ENCODE results near the gene EXOSC2.

The EXOSC2 gene

GRCh38 chr9:130663977-130664250 lies 29.7 kb upstream of the EXOSC2 start:
- DNase-seq (ENCODE audit: low read depth) = no peak
- no peak for TF ChIP-seq CTCF (IDR thresholded peaks at IDR 0.05; ENCODE audit: insufficient read depth, low read depth, low read length, missing control alignments)
- H3K4me3 ChIP-seq (ENCODE audit: low read length) = no peak overlapping the region

DNA sequence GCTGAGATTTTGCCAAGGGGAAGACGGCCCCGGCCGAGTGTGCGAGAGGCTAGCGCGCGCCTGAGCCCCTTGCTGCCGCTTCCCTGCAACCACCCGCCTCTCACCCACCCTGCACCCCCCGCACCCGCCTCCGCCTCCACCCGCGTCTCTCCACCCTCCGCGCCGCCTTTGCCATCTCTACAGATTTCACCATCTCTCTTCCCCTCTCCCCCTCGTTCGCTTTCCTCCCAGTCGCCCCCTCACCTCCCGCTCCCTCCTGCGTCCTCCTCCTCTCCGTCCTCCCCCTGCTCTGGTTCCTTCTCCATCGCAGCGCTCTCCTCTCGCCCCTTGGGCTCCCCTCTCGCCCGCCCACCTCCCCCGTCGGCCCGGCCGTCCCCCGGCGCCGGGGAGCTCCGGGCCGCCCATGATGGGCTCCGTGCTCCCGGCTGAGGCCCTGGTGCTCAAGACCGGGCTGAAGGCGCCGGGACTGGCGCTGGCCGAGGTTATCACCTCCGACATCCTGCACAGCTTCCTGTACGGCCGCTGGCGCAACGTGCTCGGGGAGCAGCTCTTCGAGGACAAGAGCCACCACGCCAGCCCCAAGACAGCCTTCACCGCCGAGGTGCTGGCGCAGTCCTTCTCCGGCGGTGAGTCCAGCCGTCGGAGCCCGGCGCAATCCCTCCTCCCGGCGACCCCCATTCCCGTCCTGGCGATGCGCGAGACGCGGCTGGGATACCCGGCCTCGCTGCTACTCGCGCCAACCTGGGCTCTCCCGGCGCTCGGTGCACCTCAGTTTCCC lies 29.1 kb upstream of the EXOSC2 start, which contains the start of gene PRDM12:
Gene PRDM12, plus strand, starts transcription at position 344 of the 778 bp plus-strand sequence. Its CDS starts 60 bp downstream, at position 404.
- no peak for TF ChIP-seq CTCF (IDR thresholded peaks at IDR 0.05; ENCODE audit: insufficient read depth, low read depth, low read length, missing control alignments)
- no peak for DNase-seq (ENCODE audit: low read depth)
- no peak within 1 kb of the TSS for H3K4me3 ChIP-seq (ENCODE audit: low read length)

DNA sequence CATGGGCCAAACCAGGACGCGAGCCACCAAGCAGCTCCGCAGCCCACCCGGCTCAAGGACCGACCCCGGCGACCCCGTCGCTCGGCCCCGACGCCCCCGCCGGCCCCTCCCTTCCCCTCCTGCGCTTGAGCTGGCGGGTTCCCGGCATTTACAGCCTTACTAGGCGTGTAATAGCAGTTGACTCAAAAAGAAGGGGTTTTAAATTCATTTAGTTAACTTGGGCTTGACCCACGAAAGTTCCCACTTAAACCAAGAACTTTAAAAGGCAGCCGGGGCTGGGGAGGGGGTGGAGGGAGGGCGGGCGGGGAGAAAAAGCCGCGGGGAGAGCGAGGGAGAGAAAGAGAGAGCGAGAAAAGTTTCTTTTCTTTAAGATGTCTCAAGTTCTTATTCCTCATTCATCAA lies 28.6 kb upstream of the EXOSC2 start:
- H3K4me3 ChIP-seq (ENCODE audit: low read length) = no peak overlapping the region
- no peak for DNase-seq (ENCODE audit: low read depth)
- no peak for TF ChIP-seq CTCF (IDR thresholded peaks at IDR 0.05; ENCODE audit: insufficient read depth, low read depth, low read length, missing control alignments)

GRCh38 chr9:130665431-130666392 lies 27.9 kb upstream of the EXOSC2 start:
- no peak overlapping the region for H3K4me3 ChIP-seq (ENCODE audit: low read length)
- TF ChIP-seq CTCF (IDR thresholded peaks at IDR 0.05; ENCODE audit: insufficient read depth, low read depth, low read length, missing control alignments) = no peak
- DNase-seq (ENCODE audit: low read depth) = no peak

DNA sequence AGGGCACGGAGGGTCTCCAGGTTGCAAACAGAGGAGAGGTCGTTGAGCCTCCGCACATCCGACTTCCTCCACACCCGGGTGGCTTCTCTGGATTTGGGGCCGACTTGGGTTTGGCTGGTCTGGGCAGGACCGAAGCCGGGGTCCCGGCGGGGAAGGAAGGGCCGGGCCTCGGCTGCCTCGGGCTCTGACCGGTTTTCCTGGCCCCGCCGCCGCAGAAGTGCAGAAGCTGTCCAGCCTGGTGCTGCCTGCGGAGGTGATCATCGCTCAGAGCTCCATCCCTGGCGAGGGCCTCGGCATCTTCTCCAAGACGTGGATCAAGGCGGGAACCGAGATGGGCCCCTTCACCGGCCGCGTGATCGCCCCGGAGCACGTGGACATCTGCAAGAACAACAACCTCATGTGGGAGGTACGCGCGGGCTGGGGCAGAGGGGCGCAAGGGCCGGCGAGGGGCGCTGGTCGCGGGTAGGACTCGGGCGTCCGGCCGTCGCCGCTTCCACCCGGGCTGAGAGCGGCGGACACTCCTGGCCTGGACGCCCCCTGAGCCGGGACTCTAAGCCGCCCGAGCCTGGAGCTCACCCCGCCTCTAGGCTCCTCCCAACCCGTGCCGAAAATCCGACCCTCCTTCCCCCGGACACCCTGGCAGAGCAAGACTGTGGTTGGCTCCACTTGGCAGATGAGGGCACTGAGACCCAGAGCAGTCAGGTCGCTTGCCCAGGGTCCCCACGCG lies 27.0 kb upstream of the EXOSC2 start:
- DNase-seq (ENCODE audit: low read depth) = no peak
- TF ChIP-seq CTCF (IDR thresholded peaks at IDR 0.05; ENCODE audit: insufficient read depth, low read depth, low read length, missing control alignments) = no peak
- no peak overlapping the region for H3K4me3 ChIP-seq (ENCODE audit: low read length)

DNA sequence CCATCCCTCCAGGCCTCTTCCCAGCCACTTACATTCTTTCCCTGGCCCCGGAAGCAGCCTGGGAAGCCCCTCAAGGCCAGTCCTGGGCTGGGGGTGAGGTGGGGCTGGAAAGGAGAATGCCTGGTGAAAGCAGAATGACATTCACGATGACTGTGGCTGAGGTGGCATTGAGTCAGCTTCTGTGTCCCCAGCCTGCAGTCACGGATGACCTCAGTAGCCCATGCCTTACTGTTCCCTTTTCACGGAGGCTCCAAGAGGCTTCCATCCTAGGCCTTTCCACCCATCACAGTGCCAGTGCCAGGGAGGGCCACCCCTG lies 26.5 kb upstream of the EXOSC2 start:
- H3K4me3 ChIP-seq (ENCODE audit: low read length) = no peak overlapping the region
- DNase-seq (ENCODE audit: low read depth) = no peak
- no peak for TF ChIP-seq CTCF (IDR thresholded peaks at IDR 0.05; ENCODE audit: insufficient read depth, low read depth, low read length, missing control alignments)
